Heart right ventricle (tissue), 16 donors: ENCODE data around the gene CCDC92B. TPM values are rescaled to one million over a fixed set of nuclear protein-coding genes. Genes with fewer than 3 reads are reported as not detected.

Source experiments
- ATAC-seq, 8 donors: fragments of 200-7000 bp; cut with Tn5 transposase; one replicate each; pipeline ENCODE4 v1.9.1; 2020; ENCODE audit warnings: mild to moderate bottlenecking in 8 of 8, moderate library complexity in 8 of 8, moderate number of reproducible peaks in 1 of 8
- DNase-seq, 2 donors: peaks; one replicate each; pipeline ENCODE4 v3.0.0-alpha.2; 2020
- H3K27ac ChIP-seq, 10 donors: fragments of 200-600 bp; sonication (generic) in 2 of 10; one replicate each; pipeline versions ENCODE4 v1.5.0 to v1.8.0; 2020 to 2022; ENCODE audit warnings: mild to moderate bottlenecking in 3 of 10
- H3K27me3 ChIP-seq, 7 donors: fragments of 200-600 bp; one replicate each; pipeline ENCODE4 v1.8.0; 2021 to 2022; ENCODE audit warnings: mild to moderate bottlenecking in 2 of 7
- H3K36me3 ChIP-seq, 9 donors: fragments of 200-600 bp; sonication (generic) in 1 of 9; one replicate each; pipeline versions ENCODE4 v1.5.0 to v1.8.0; 2020 to 2022; ENCODE audit warnings: mild to moderate bottlenecking in 2 of 9
- H3K4me1 ChIP-seq, 9 donors: fragments of 200-600 bp; sonication (generic) in 1 of 9; one replicate each; pipeline versions ENCODE4 v1.5.0 to v1.8.0; 2020 to 2022; ENCODE audit warnings: mild to moderate bottlenecking in 4 of 9
- H3K4me3 ChIP-seq, 10 donors: fragments of 200-600 bp; sonication (generic) in 2 of 10; one replicate each; pipeline versions ENCODE4 v1.5.0 to v1.8.0; 2020 to 2022; ENCODE audit warnings: mild to moderate bottlenecking in 7 of 10, moderate library complexity in 2 of 10
- H3K9me3 ChIP-seq, 11 donors: fragments of 200-600 bp in 10 of 11; sonication (generic) in 2 of 11; one replicate each; pipeline versions ENCODE4 v1.5.0 to v1.8.0; 2013 to 2022; ENCODE audit warnings: mild to moderate bottlenecking in 2 of 11, control low read depth in 1 of 11, moderate library complexity in 1 of 11
- CTCF ChIP-seq, 9 donors: fragments of 200-600 bp; sonication (generic) in 2 of 9; IDR thresholded peaks; one replicate each; pipeline versions ENCODE4 v1.5.0 to v1.8.0; 2021 to 2022; ENCODE audit warnings: antibody characterized with exemption in 9 of 9, mild to moderate bottlenecking in 5 of 9, moderate library complexity in 1 of 9
- WGBS, 2 donors: extraction: QIAGEN DNeasy Blood & Tissue Kit; methylation state at CpG; one replicate each; pipeline ENCODE4 v1.1.7; 2013; ENCODE audit warnings: inconsistent platforms in 1 of 2; 5-methylcytosine and 5-hydroxymethylcytosine counted together
- intact Hi-C, 10 donors: fragments of 100-400 bp; cut with DNase I; formaldehyde crosslinking; loops; one replicate each; pipeline versions ENCODE4 v1.11.1 to v1.14.2; 2022
- polyA plus RNA-seq, 2 donors: library from polyadenylated mRNA; stranded (reverse); fragments of 200-250 nt; gene quantifications; one replicate each; pipeline ENCODE4 v1.2.3, GENCODE V29; 2013
- total RNA-seq, 10 donors: library from RNA; stranded (reverse); fragmentation: NEBNext Ultra II Directional in 3 of 10; extraction: Animal tissue kit (Norgen Biotek cat#: 25700) in 3 of 10; gene quantifications; one replicate each; pipeline versions ENCODE4 v1.2.1 to v1.2.4, GENCODE V29; 2021 to 2023
- donor health status: Arrhythmogenic right ventricular cardiomyopathy.
- donor health status: ischemic (EF 13 %, LVEDD 7.1; RV severe dilation, severe dysfunction).
- donor health status: healthy with polysubstance abuse.
- donor health status: DM: no; HTN: yes; CAD: no.
- donor health status: DM: no; HTN: no; CAD: no.
- donor health status: ischemic (EF 25% LVEDD 6.9; RV normal size, moderate dysfunction).
- donor health status: ischemic (EF 25% LVEDD 5.7; RV mildly dilated, moderate dysfunction).
- donor health status: healthy.
- donor health status: DM: yes; HTN: yes; CAD: no.
- donor health status: Ischemic cardiomyopathy.
- donor health status: ischemic (EF 35%, LVEDD 5.7; RV mildly dilated, moderate dysfunction).
- donor health status: nonischemic (EF 11% LVEDD 7.7; RV severe dilation, severe dysfunction).
- donor health status: DM: yes; HTN: yes; CAD: no.
- donor health status: PGD.
- donor health status: ischemic (EF 29% LVEDD 5.4; RV normal size, mild dysfunction).
- donor health status: nonischemic (EF 23%, LVEDD 6.1; RV moderate dilation, normal function).

Gene CCDC92B
- total and polyA plus RNA-seq, 12 donors: 0.06 to 0.44 (median 0.19) TPM

GRCh38 chr17:2776589-2777241 is 27.3 kb upstream of the CCDC92B start:
- Histone ChIP-seq H3K4me1 (peaks cover 0 to 8% (median 0%) of the 10 kb centered on the region in 9 donors), H3K27me3 (peaks cover 0 to 86% (median 51%) of the 10 kb centered on the region in 7 donors), H3K36me3 (no peaks in the 10 kb centered on the region), H3K27ac (no peak overlapping the region), H3K9me3 (no peaks in the 10 kb centered on the region), H3K4me3 (peak overlapping the region in 7 of 10 donors; percentile 10 to 42 (median 22))
- peak in 2 of 8 donors; percentile 31 to 41 for ATAC-seq
- WGBS, 2 donors: 0 to 1% methylated on average over 64 to 80 of the region's 80 CpGs
- TF ChIP-seq CTCF (IDR thresholded peaks at IDR 0.05): no peak
- DNase-seq: no peak
- intact Hi-C loops: no loop called here

GRCh38 chr17:2775206-2775605 is 25.8 kb upstream of the CCDC92B start:
- Histone ChIP-seq H3K27me3 (peaks cover 0 to 76% (median 51%) of the 10 kb centered on the region in 7 donors), H3K9me3 (no peaks in the 10 kb centered on the region), H3K4me1 (peaks cover 0 to 8% (median 0%) of the 10 kb centered on the region in 9 donors), H3K27ac (no peak overlapping the region), H3K36me3 (no peaks in the 10 kb centered on the region), H3K4me3 (no peak overlapping the region)
- TF ChIP-seq CTCF (IDR thresholded peaks at IDR 0.05): no peak
- ATAC-seq (no peak), DNase-seq (no peak)
- WGBS, 2 donors: 67 to 78% methylated on average over 6 of the region's 6 CpGs
- intact Hi-C loops: no loop called here

- Histone ChIP-seq H3K9me3 (no peaks in the 10 kb centered on the region), H3K27me3 (peaks cover 0 to 61% (median 29%) of the 10 kb centered on the region in 7 donors), H3K4me3 (no peak overlapping the region), H3K4me1 (no peaks in the 10 kb centered on the region), H3K36me3 (no peaks in the 10 kb centered on the region), H3K27ac (no peak overlapping the region)
- TF ChIP-seq CTCF (IDR thresholded peaks at IDR 0.05): no peak
- DNase-seq (no peak), ATAC-seq (no peak)
- intact Hi-C loops: no loop called here
- 62 to 67% methylated on average over 12 of the region's 12 CpGs for WGBS, 2 donors
These were observed 20.7 kb upstream of the CCDC92B start for GRCh38 chr17:2770129-2770528.

- no peak for TF ChIP-seq CTCF (IDR thresholded peaks at IDR 0.05)
- H3K4me1 ChIP-seq: peaks cover 0 to 11% (median 4%) of the 10 kb centered on the region in 9 donors
- no peak overlapping the region for H3K27ac ChIP-seq
- no peaks in the 10 kb centered on the region for H3K36me3 ChIP-seq
- DNase-seq: no peak
- 70 to 73% methylated on average over 4 of the region's 4 CpGs for WGBS, 2 donors
- no peaks in the 10 kb centered on the region for H3K9me3 ChIP-seq
- H3K4me3 ChIP-seq: no peak overlapping the region
- ATAC-seq: no peak
- intact Hi-C loops: no loop called here
- H3K27me3 ChIP-seq: peaks cover 5 to 66% (median 59%) of the 10 kb centered on the region in 7 donors
These were observed 9.4 kb upstream of the CCDC92B start for GRCh38 chr17:2758870-2759269.
